Large intestine (tissue), 3 donors: ENCODE results near the gene OVAAL. TPM values are rescaled to one million over a fixed set of nuclear protein-coding genes. Genes with fewer than 3 reads are reported as not detected.

ENCODE experiments used
- DNase-seq, 2 donors: peaks; one replicate each; pipeline versions ENCODE4 v3.0.0 to v3.0.0-alpha.2; 2013
- H3K27ac ChIP-seq: one replicate; pipeline ENCODE4 v1.5.1; 2013; ENCODE audit warnings: low read length
- H3K27me3 ChIP-seq: 2 replicates; pipeline ENCODE4 v1.6.1; 2013; ENCODE audit warnings: low read length; ENCODE audit not compliant: control insufficient read depth, insufficient read depth
- H3K36me3 ChIP-seq: 2 replicates; pipeline ENCODE4 v1.6.1; 2013; ENCODE audit warnings: low read length; ENCODE audit not compliant: control insufficient read depth, insufficient read depth
- H3K4me1 ChIP-seq: one replicate; pipeline ENCODE4 v1.6.1; 2013; ENCODE audit warnings: low read length; ENCODE audit not compliant: control insufficient read depth, insufficient read depth
- H3K4me3 ChIP-seq: one replicate; pipeline ENCODE4 v1.5.1; 2013; ENCODE audit warnings: low read length
- H3K9me3 ChIP-seq: one replicate; pipeline ENCODE4 v1.6.1; 2013; ENCODE audit warnings: mild to moderate bottlenecking, low read depth, low read length, moderate library complexity; ENCODE audit not compliant: control insufficient read depth
- WGBS: methylation state at CpG from one replicate; pipeline ENCODE4 v1.1.5; 2013; ENCODE audit warnings: low lambda C conversion rate; ENCODE audit not compliant: insufficient coverage; 5-methylcytosine and 5-hydroxymethylcytosine counted together
- polyA plus RNA-seq: library from polyadenylated mRNA; unstranded; fragments of 120-200 nt; gene quantifications from one replicate; pipeline ENCODE4 v1.2.1, GENCODE V29; 2013

OVAAL gene
- polyA plus RNA-seq, 1 donor, result not detected

DNA sequence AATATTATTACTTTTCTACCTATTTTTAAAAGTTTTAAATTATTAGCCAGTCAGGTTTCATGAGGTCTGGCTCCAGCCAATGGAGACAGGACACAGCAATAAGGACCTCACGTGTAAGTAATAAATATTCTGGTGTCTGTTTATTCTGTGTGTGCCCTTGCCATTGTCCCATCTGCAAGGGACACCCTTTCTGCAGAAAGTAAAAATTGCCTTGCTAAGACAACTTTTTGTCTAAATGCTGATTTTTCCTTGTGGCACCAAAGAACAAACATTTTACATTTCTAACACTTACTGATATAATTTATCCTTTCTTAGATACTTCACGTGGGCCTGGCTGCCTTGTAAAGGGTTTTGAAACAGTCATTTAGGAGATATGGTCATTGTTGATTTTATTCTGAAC, 29.4 kb downstream of the OVAAL start:
- 43% methylated on average over 1 of the region's 2 CpGs for WGBS
- Histone ChIP-seq H3K9me3 (no peaks in the 10 kb centered on the region), H3K36me3 (no peaks in the 10 kb centered on the region), H3K4me3 (no peak overlapping the region), H3K4me1 (no peaks in the 10 kb centered on the region), H3K27me3 (no peaks in the 10 kb centered on the region), H3K27ac (no peak overlapping the region)
- no peak for DNase-seq

DNA sequence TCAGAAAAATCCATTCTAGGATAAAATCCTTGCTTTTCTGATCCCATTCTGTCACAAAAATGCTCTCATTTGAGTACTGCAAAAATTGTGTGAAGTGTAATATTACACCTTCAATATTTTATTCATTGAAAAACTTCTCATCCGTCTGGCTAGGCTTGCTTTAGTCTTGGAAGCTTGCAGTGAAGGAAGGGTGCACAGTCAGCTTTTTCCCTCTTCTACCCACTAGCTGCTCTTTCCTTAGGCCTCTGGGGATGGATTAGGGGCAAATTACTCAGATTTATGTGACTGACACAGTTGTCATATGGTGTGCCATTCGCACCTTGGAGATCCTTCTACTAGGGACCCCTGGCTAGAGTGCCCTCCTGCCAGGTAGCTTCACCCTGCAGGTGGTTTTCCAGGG, 32.1 kb downstream of the OVAAL start:
- Histone ChIP-seq H3K4me1 (no peaks in the 10 kb centered on the region), H3K36me3 (no peaks in the 10 kb centered on the region), H3K4me3 (no peak overlapping the region), H3K9me3 (no peaks in the 10 kb centered on the region), H3K27ac (no peak overlapping the region), H3K27me3 (no peaks in the 10 kb centered on the region)
- no peak for DNase-seq
- WGBS, result no CpG with 5 or more reads among the region's 2 CpGs

DNA sequence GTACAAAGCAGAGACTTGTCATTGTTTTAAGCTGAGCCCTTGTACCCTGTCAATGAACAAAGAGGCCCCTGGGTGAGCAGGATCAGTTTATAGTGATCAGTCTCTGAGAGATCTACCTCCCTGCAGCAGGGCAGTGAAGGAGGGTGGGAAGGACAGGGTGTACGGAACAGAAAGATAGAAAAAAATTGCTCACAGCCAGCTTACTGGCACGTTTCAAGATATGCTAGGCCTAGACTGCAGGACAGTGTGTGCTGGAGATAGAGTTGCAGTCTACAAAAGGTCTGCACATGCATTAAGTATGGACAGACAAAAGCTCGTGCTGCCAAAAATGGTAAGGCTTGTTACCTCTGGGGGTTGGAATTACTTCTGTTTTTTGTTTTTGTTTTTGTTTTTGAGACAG, 34.6 kb downstream of the OVAAL start:
- DNase-seq, result no peak
- H3K27ac ChIP-seq, result no peak overlapping the region
- H3K9me3 ChIP-seq, result no peaks in the 10 kb centered on the region
- no peaks in the 10 kb centered on the region for H3K36me3 ChIP-seq
- no CpG with 5 or more reads among the region's 3 CpGs for WGBS
- no peak overlapping the region for H3K4me3 ChIP-seq
- peaks cover 3% of the 10 kb centered on the region for H3K4me1 ChIP-seq
- no peaks in the 10 kb centered on the region for H3K27me3 ChIP-seq

DNA sequence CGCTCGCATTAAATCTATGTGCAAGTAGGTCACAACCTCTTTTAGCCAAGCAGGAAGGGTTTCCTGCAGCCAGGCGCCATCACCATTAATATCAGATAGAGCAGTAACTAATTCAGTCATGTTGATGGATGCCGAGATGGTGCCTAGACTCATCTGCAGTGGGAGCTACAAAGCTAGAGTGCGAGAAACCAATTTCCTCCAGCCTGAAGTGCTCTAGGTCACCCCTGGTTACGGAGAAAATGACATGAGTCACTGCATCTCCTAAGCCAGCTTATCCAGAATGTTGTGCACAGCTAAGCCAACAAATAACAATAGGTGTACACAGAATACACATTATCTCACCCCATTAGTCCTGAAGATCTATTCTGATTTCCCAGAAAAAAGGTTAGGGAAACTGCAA, 36.0 kb downstream of the OVAAL start:
- H3K27ac ChIP-seq, result no peak overlapping the region
- no peak overlapping the region for H3K4me3 ChIP-seq
- no peak for DNase-seq
- no peaks in the 10 kb centered on the region for H3K9me3 ChIP-seq
- no CpG with 5 or more reads among the region's 6 CpGs for WGBS
- H3K4me1 ChIP-seq, result peaks cover 12% of the 10 kb centered on the region
- H3K27me3 ChIP-seq, result no peaks in the 10 kb centered on the region
- no peaks in the 10 kb centered on the region for H3K36me3 ChIP-seq

DNA sequence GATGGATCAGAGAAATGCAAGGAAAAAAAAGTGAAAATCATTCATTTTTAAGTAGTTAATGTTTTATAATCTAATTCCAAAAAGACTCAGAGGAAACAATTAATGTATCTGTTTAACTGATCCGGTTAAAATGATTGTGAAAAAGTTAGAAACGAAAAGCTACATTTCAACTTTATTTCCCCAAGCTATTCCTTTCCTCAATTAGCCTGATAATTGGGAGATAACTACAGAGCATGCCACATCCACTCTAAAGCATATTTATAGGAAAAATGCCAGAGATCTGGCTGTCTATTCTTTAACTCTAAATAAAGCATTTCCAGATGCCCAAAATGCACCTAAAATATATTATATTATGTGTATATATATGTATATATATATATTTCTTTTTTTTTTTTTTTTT, 37.2 kb downstream of the OVAAL start:
- no peak for DNase-seq
- WGBS, result 100% methylated on average over 1 of the region's 2 CpGs
- Histone ChIP-seq H3K27ac (no peak overlapping the region), H3K4me3 (no peak overlapping the region), H3K27me3 (no peaks in the 10 kb centered on the region), H3K4me1 (peaks cover 12% of the 10 kb centered on the region), H3K9me3 (no peaks in the 10 kb centered on the region), H3K36me3 (no peaks in the 10 kb centered on the region)

DNA sequence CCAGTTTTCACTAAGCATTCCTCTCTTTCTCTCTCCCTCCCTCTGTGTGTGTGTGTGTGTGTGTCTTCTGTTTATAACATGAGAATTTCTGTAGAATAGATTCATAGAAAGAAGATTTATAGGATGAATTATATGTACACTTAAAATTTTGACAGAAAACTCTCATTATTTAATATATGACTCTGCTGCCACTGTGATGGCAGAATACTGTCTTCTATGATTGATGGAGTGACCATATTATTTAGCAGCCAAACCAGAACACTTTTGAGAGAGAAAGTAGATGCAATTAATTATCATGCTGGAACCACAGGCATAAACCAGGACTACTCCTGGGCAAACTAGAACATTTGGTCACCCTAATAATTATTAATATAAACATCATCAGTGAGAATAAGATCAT, 38.8 kb downstream of the OVAAL start:
- no peak overlapping the region for H3K4me3 ChIP-seq
- H3K4me1 ChIP-seq, result peaks cover 12% of the 10 kb centered on the region
- H3K9me3 ChIP-seq, result no peaks in the 10 kb centered on the region
- DNase-seq, result no peak
- H3K27me3 ChIP-seq, result no peaks in the 10 kb centered on the region
- no peaks in the 10 kb centered on the region for H3K36me3 ChIP-seq
- H3K27ac ChIP-seq, result no peak overlapping the region

DNA sequence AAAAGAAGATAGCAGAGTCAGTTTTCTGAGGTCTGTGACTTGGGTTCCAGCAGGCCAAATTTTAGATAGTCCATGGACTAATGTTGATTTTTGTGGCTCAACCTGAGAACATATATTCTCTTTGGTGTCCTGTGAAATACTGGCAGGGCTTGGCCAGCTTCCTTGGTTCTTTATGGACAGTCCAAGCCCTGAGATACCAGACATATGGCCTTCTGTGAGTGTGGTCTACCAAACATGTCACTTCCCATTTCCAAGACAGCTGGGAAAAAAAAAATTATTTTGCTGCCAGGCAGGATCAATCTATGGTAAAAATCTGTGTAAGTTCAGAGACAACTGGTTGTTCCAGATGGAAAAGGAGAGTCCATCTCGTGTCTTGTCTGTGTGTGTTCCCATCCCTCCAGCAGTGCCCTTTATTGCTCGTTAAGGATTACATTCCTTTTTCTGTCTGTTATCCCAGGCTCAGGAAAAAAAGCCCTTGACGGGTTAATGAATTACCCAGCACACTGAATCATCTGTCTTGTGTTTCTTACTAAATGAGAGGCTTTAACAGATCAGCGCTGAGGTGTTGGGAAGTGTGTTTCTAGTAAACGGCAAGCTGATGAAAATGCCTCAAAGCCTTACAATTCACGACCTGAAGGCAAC, 39.7 kb downstream of the OVAAL start:
- no peaks in the 10 kb centered on the region for H3K9me3 ChIP-seq
- H3K27me3 ChIP-seq, result no peaks in the 10 kb centered on the region
- no peaks in the 10 kb centered on the region for H3K36me3 ChIP-seq
- WGBS, result no CpG with 5 or more reads among the region's 6 CpGs
- H3K4me3 ChIP-seq, result no peak overlapping the region
- peak overlapping the region; percentile 62 for H3K27ac ChIP-seq
- peaks cover 12% of the 10 kb centered on the region for H3K4me1 ChIP-seq
- DNase-seq, result peak; percentile 76 to 92

DNA sequence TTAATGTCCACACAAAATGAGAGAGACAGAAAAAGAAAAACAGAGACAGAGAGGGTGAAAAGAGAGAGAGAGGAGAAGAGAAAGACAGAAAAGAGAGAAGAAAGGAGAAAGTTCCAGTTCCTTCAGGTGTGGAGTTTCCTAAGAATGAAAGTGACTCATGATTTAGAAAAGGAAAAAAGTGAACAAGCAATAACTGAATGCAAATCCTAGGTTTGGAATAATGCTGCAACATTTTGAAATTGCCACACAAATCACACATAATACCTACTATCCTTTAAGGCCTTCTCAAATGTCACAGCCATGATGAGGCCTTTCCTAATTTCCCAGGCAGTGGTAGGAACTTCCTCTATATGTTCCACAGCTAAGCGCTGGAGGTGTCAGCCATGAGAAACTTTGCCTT, 41.6 kb downstream of the OVAAL start:
- Histone ChIP-seq H3K27ac (no peak overlapping the region), H3K4me3 (no peak overlapping the region), H3K27me3 (no peaks in the 10 kb centered on the region), H3K4me1 (peaks cover 19% of the 10 kb centered on the region), H3K36me3 (no peaks in the 10 kb centered on the region), H3K9me3 (no peaks in the 10 kb centered on the region)
- no peak for DNase-seq
- no CpG with 5 or more reads among the region's 1 CpG for WGBS

DNA sequence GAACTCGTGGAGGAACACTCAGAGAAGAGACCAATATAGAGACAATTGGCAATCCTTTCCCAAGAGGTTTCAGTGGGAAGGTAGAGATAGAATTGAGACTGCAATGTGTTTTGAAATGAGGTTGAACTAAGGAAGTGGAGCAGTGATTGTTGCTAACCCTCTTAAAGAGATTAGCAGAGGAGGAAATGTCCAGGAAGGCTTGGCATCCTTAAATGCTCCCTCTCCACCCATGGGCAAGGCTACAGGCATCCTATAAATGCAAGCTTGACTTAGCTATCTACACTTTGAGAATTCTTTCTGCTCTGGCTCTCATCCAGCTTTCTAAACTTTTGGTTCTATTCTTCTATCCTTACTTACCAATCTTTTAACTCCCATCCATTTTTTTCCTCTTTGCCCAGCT, 42.7 kb downstream of the OVAAL start:
- Histone ChIP-seq H3K9me3 (no peaks in the 10 kb centered on the region), H3K27me3 (no peaks in the 10 kb centered on the region), H3K4me3 (no peak overlapping the region), H3K27ac (no peak overlapping the region), H3K36me3 (no peaks in the 10 kb centered on the region), H3K4me1 (peaks cover 19% of the 10 kb centered on the region)
- 86% methylated on average over 1 of the region's 1 CpG for WGBS
- DNase-seq, result no peak

DNA sequence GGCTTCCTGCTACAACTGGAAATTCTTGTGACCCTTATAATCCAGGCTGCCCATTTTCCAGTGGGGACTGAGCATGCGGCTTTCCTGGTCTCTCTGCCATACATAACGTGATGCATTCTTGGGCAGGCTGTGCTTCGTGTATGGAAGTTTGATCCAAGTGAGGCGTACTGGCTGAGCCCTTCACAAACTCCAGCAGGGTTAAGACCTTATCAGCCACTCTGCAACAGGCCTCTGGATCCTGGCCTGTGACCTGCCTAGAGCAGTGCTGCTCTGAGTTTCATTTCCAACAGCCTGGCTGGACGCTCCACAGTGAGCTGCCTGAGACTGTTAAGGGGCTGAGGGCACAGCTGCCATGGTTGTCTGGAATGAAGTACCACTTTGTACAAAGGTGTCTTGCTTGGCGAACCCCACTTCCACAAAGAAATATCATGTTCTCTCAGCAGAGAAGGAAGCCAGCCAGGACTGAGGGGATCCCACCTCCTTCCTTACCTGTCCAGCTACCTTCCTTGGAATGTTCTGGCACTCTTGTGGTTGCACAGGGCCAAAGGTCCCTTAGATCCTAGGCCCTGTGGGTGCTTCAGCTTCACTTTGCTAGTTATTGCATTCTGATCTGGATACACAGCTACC, 44.6 kb downstream of the OVAAL start:
- no CpG with 5 or more reads among the region's 6 CpGs for WGBS
- H3K36me3 ChIP-seq, result no peaks in the 10 kb centered on the region
- no peaks in the 10 kb centered on the region for H3K9me3 ChIP-seq
- no peak for DNase-seq
- H3K27me3 ChIP-seq, result no peaks in the 10 kb centered on the region
- no peak overlapping the region for H3K27ac ChIP-seq
- peaks cover 17% of the 10 kb centered on the region for H3K4me1 ChIP-seq
- no peak overlapping the region for H3K4me3 ChIP-seq

DNA sequence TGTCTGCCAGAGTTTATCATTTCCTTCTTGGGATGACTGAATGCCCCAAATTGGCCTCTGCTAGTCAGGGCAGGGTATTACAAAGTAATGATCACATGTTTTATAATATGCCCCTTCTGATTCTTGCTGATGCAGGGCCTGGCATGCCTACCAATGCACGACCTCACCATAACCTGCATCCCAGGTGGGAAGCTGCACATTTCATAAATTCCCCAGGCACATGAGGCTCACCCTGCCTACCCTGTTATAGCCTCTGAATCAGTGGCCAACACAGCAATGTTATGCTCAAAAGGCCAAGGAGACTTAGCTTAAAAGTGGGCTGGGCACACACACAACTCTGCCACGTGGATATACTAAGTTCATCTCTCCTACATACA, 45.1 kb downstream of the OVAAL start:
- H3K4me3 ChIP-seq, result no peak overlapping the region
- H3K27ac ChIP-seq, result no peak overlapping the region
- no CpG with 5 or more reads among the region's 2 CpGs for WGBS

More for the DNA sequence above, 45.1 kb downstream of the OVAAL start:
- H3K9me3 ChIP-seq, result no peaks in the 10 kb centered on the region
- H3K36me3 ChIP-seq, result no peaks in the 10 kb centered on the region
- peaks cover 14% of the 10 kb centered on the region for H3K4me1 ChIP-seq
- DNase-seq, result no peak
- no peaks in the 10 kb centered on the region for H3K27me3 ChIP-seq
